ENCODE measurements around the gene FMNL1. TPM values are rescaled to one million over a fixed set of nuclear protein-coding genes. Genes with fewer than 3 reads are reported as not detected.

FMNL1 gene
- total and polyA plus RNA-seq, 2 donors from 2014 or later, result 2.3 to 32.9 TPM

GRCh38 chr17:45257115-45257514, 35.4 kb downstream of the FMNL1 start:
- FAIRE-seq (no peak), DNase-seq (peak in 1 of 5 donors; percentile 32)
- Histone ChIP-seq H3K27ac (ENCODE audit: low read depth in 2 of 2, low read length in 2 of 2) (no peak overlapping the region), H3K27me3 (ENCODE audit: control insufficient read depth, insufficient read depth, low read length) (no peaks in the 10 kb centered on the region), H3K9ac (ENCODE audit: low read length in 3 of 3) (no peak overlapping the region), H3K9me3 (ENCODE audit: control insufficient read depth in 2 of 3, insufficient read depth in 1 of 3, low read length in 3 of 3) (no peaks in the 10 kb centered on the region), H3K4me1 (ENCODE audit: control insufficient read depth in 2 of 3, insufficient read depth in 2 of 3, low read depth in 1 of 3, low read length in 3 of 3) (peaks cover 0 to 2% (median 0%) of the 10 kb centered on the region in 3 donors), H3K4me3 (ENCODE audit: low read length in 3 of 3) (no peak overlapping the region), H3K36me3 (ENCODE audit: control insufficient read depth in 2 of 3, insufficient read depth in 3 of 3, low read length in 3 of 3) (no peaks in the 10 kb centered on the region)
- intact Hi-C loops (cut with DNase I), result no loop called here
- TF ChIP-seq, protein P1, sequence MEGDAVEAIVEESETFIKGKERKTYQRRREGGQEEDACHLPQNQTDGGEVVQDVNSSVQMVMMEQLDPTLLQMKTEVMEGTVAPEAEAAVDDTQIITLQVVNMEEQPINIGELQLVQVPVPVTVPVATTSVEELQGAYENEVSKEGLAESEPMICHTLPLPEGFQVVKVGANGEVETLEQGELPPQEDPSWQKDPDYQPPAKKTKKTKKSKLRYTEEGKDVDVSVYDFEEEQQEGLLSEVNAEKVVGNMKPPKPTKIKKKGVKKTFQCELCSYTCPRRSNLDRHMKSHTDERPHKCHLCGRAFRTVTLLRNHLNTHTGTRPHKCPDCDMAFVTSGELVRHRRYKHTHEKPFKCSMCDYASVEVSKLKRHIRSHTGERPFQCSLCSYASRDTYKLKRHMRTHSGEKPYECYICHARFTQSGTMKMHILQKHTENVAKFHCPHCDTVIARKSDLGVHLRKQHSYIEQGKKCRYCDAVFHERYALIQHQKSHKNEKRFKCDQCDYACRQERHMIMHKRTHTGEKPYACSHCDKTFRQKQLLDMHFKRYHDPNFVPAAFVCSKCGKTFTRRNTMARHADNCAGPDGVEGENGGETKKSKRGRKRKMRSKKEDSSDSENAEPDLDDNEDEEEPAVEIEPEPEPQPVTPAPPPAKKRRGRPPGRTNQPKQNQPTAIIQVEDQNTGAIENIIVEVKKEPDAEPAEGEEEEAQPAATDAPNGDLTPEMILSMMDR (IDR thresholded peaks at IDR 0.05; ENCODE audit: borderline replicate concordance, extremely low read depth, insufficient read depth), result no peak

GRCh38 chr17:45258981-45259380, 37.3 kb downstream of the FMNL1 start:
- intact Hi-C loops (cut with DNase I), result no loop called here
- Histone ChIP-seq H3K36me3 (ENCODE audit: control insufficient read depth in 2 of 3, insufficient read depth in 3 of 3, low read length in 3 of 3) (peaks cover 0 to 7% (median 3%) of the 10 kb centered on the region in 3 donors), H3K9ac (ENCODE audit: low read length in 3 of 3) (no peak overlapping the region), H3K27ac (ENCODE audit: low read depth in 2 of 2, low read length in 2 of 2) (no peak overlapping the region), H3K4me1 (ENCODE audit: control insufficient read depth in 2 of 3, insufficient read depth in 2 of 3, low read depth in 1 of 3, low read length in 3 of 3) (peaks cover 0 to 12% (median 0%) of the 10 kb centered on the region in 3 donors), H3K27me3 (ENCODE audit: control insufficient read depth, insufficient read depth, low read length) (no peaks in the 10 kb centered on the region), H3K9me3 (ENCODE audit: control insufficient read depth in 2 of 3, insufficient read depth in 1 of 3, low read length in 3 of 3) (no peaks in the 10 kb centered on the region), H3K4me3 (ENCODE audit: low read length in 3 of 3) (no peak overlapping the region)
- DNase-seq (no peak), FAIRE-seq (no peak)
- TF ChIP-seq, protein P1 (IDR thresholded peaks at IDR 0.05; ENCODE audit: borderline replicate concordance, extremely low read depth, insufficient read depth), result no peak

GRCh38 chr17:45260204-45260783, 38.6 kb downstream of the FMNL1 start:
- TF ChIP-seq, protein P1 (IDR thresholded peaks at IDR 0.05; ENCODE audit: borderline replicate concordance, extremely low read depth, insufficient read depth), result no peak
- intact Hi-C loops (cut with DNase I), result no loop called here
- Histone ChIP-seq H3K27me3 (ENCODE audit: control insufficient read depth, insufficient read depth, low read length) (no peaks in the 10 kb centered on the region), H3K9ac (ENCODE audit: low read length in 3 of 3) (no peak overlapping the region), H3K9me3 (ENCODE audit: control insufficient read depth in 2 of 3, insufficient read depth in 1 of 3, low read length in 3 of 3) (no peaks in the 10 kb centered on the region), H3K36me3 (ENCODE audit: control insufficient read depth in 2 of 3, insufficient read depth in 3 of 3, low read length in 3 of 3) (peaks cover 0 to 15% (median 12%) of the 10 kb centered on the region in 3 donors), H3K4me3 (ENCODE audit: low read length in 3 of 3) (no peak overlapping the region), H3K4me1 (ENCODE audit: control insufficient read depth in 2 of 3, insufficient read depth in 2 of 3, low read depth in 1 of 3, low read length in 3 of 3) (peaks cover 0 to 12% (median 0%) of the 10 kb centered on the region in 3 donors), H3K27ac (ENCODE audit: low read depth in 2 of 2, low read length in 2 of 2) (no peak overlapping the region)
- FAIRE-seq, result no peak
- no peak for DNase-seq

Data from kidney (tissue), 14 donors.